IMR-90 (cell line): Measurements from ENCODE around the gene USP28. TPM values are rescaled to one million over a fixed set of nuclear protein-coding genes. Genes with fewer than 3 reads are reported as not detected.

Experiments used
- ATAC-seq: fragments of 200-7000 bp; cut with Tn5 transposase; 2 replicates; pipeline ENCODE4 v1.9.1; 2020; ENCODE audit warnings: low read depth, mild to moderate bottlenecking, moderate library complexity
- BruUV-seq: library from RNA; stranded (reverse); fragments of 400-500 nt; replicated peaks from 2 replicates; lab custom pipeline; 2021; lab: Mats Ljungman, UMichigan
- CTCF ChIA-PET: fragments of 300-600 bp; formaldehyde crosslinking; extraction: SDS; loops from one replicate; lab custom pipeline; 2021; ENCODE audit warnings: antibody characterized with exemption; lab: Yijun Ruan, JAX
- POLR2A ChIA-PET: fragments of 300-600 bp; sonication (Branson Sonifier 250); formaldehyde crosslinking; loops from one replicate; lab custom pipeline; 2022; ENCODE audit warnings: antibody characterized with exemption; ENCODE audit not compliant: unreplicated experiment; lab: Charles Lee
- DNase-seq: peaks from one replicate; pipeline ENCODE4 v3.0.0; 2013
- H2AFZ ChIP-seq: replicated peaks from 2 replicates; pipeline ENCODE3; 2013; ENCODE audit warnings: low read length, mild to moderate bottlenecking; ENCODE audit not compliant: poor library complexity
- H2AK5ac ChIP-seq: 2 replicates; pipeline ENCODE4 v1.6.1; 2013; ENCODE audit warnings: low read depth, low read length, inconsistent platforms
- H2AK9ac ChIP-seq: replicated peaks from 2 replicates; pipeline ENCODE3; 2013; ENCODE audit warnings: mild to moderate bottlenecking, low read depth, low read length, moderate library complexity; ENCODE audit not compliant: poor library complexity
- H2BK120ac ChIP-seq: 2 replicates; pipeline ENCODE4 v1.6.1; 2013; ENCODE audit warnings: low read depth, low read length, inconsistent platforms
- H2BK15ac ChIP-seq: 3 replicates; pipeline ENCODE4 v1.6.1; 2013; ENCODE audit warnings: low read depth, low read length, inconsistent platforms
- H2BK20ac ChIP-seq: 2 replicates; pipeline ENCODE4 v1.6.1; 2013; ENCODE audit warnings: low read depth, mild to moderate bottlenecking, inconsistent platforms, low read length, moderate library complexity
- H2BK5ac ChIP-seq: 2 replicates; pipeline ENCODE4 v1.6.1; 2013; ENCODE audit warnings: mild to moderate bottlenecking, low read depth, low read length, inconsistent platforms; ENCODE audit not compliant: poor library complexity, severe bottlenecking
- H3K14ac ChIP-seq: replicated peaks from 2 replicates; pipeline ENCODE4 v1.6.1; 2013; ENCODE audit warnings: low read depth, low read length, inconsistent platforms
- H3K18ac ChIP-seq: 2 replicates; pipeline ENCODE4 v1.6.1; 2013; ENCODE audit warnings: low read depth, low read length, control low read depth
- H3K23ac ChIP-seq: 2 replicates; pipeline ENCODE4 v1.6.1; 2013; ENCODE audit warnings: low read depth, low read length, inconsistent platforms
- H3K27ac ChIP-seq: 2 replicates; pipeline ENCODE4 v1.5.1; 2013; ENCODE audit warnings: mild to moderate bottlenecking, control low read depth, low read length; ENCODE audit not compliant: insufficient read depth
- H3K27me3 ChIP-seq: 2 replicates; pipeline ENCODE4 v1.6.1; 2013; ENCODE audit warnings: low read length; ENCODE audit not compliant: control insufficient read depth, insufficient read depth
- H3K36me3 ChIP-seq: 2 replicates; pipeline ENCODE4 v1.6.1; 2013; ENCODE audit warnings: low read length, mixed read lengths; ENCODE audit not compliant: control insufficient read depth, insufficient read depth
- H3K4ac ChIP-seq: 2 replicates; pipeline ENCODE4 v1.6.1; 2013; ENCODE audit warnings: low read depth, low read length, inconsistent platforms
- H3K4me1 ChIP-seq: 2 replicates; pipeline ENCODE4 v1.6.1; 2013; ENCODE audit warnings: low read length, mixed read lengths; ENCODE audit not compliant: control insufficient read depth, insufficient read depth
- H3K4me2 ChIP-seq: 2 replicates; pipeline ENCODE4 v1.6.1; 2013; ENCODE audit warnings: low read depth, mild to moderate bottlenecking, control low read depth, low read length, moderate library complexity
- H3K4me3 ChIP-seq: 2 replicates; pipeline ENCODE4 v1.5.1; 2013; ENCODE audit warnings: low read depth, mild to moderate bottlenecking, control low read depth, low read length, moderate library complexity; ENCODE audit not compliant: insufficient read depth
- H3K56ac ChIP-seq: 2 replicates; pipeline ENCODE4 v1.6.1; 2013; ENCODE audit warnings: low read length, inconsistent platforms; ENCODE audit not compliant: insufficient read depth; ENCODE audit errors: extremely low read depth
- H3K79me1 ChIP-seq, 2 experiments: 2 replicates each; pipeline ENCODE4 v1.6.1; 2013; ENCODE audit warnings: low read length in 2 of 2, inconsistent platforms in 1 of 2, low read depth in 1 of 2
- H3K9ac ChIP-seq: 2 replicates; pipeline ENCODE4 v1.6.1; 2013; ENCODE audit warnings: low read depth, low read length, control low read depth
- H3K9me1 ChIP-seq: 2 replicates; pipeline ENCODE4 v1.6.1; 2013; ENCODE audit warnings: low read length, inconsistent platforms; ENCODE audit not compliant: insufficient read depth
- H3K9me3 ChIP-seq: 2 replicates; pipeline ENCODE4 v1.6.1; 2013; ENCODE audit warnings: low read length; ENCODE audit not compliant: control insufficient read depth, insufficient read depth
- H4K20me1 ChIP-seq: 2 replicates; pipeline ENCODE4 v1.6.1; 2013; ENCODE audit warnings: low read length, inconsistent platforms; ENCODE audit not compliant: insufficient read depth
- H4K5ac ChIP-seq: 2 replicates; pipeline ENCODE4 v1.6.1; 2013; ENCODE audit warnings: mild to moderate bottlenecking, low read depth, low read length, control low read depth
- H4K8ac ChIP-seq, 2 experiments: 2 replicates each; pipeline ENCODE4 v1.6.1; 2013; ENCODE audit warnings: low read depth in 2 of 2, low read length in 2 of 2, control low read depth in 1 of 2, inconsistent platforms in 1 of 2
- H4K91ac ChIP-seq: 2 replicates; pipeline ENCODE4 v1.6.1; 2013; ENCODE audit warnings: low read depth, low read length, inconsistent platforms; ENCODE audit not compliant: insufficient read depth
- CHD1 ChIP-seq: IDR thresholded peaks from 2 replicates; pipeline ENCODE4 v1.6.1; 2012; ENCODE audit warnings: low read depth, low read length, improper control_type of control experiment
- CTCF ChIP-seq: conservative IDR thresholded peaks from 2 replicates; pipeline ENCODE4 v1.5.1; 2012; ENCODE audit warnings: mild to moderate bottlenecking, low read depth, low read length, improper control_type of control experiment
- FOS ChIP-seq: fragments of 150-350 bp; IDR thresholded peaks from 2 replicates; pipeline ENCODE4 v1.6.1; 2016; ENCODE audit warnings: low read depth, low read length
- MAFK ChIP-seq: IDR thresholded peaks from 2 replicates; pipeline ENCODE4 v1.6.1; 2012; ENCODE audit warnings: low read depth, low read length, improper control_type of control experiment
- MXI1 ChIP-seq: IDR thresholded peaks from 2 replicates; pipeline ENCODE4 v1.6.1; 2012; ENCODE audit warnings: low read depth, mild to moderate bottlenecking, low read length, moderate library complexity, borderline replicate concordance
- RAD21 ChIP-seq: IDR thresholded peaks from 2 replicates; pipeline ENCODE4 v1.6.1; 2012; ENCODE audit warnings: low read length, improper control_type of control experiment
- RCOR1 ChIP-seq: IDR thresholded peaks from 2 replicates; pipeline ENCODE4 v1.6.1; 2012; ENCODE audit warnings: mild to moderate bottlenecking, low read length, improper control_type of control experiment; ENCODE audit not compliant: insufficient replicate concordance
- RFX5 ChIP-seq: IDR thresholded peaks from 2 replicates; pipeline ENCODE4 v1.8.0; 2012; ENCODE audit warnings: low read depth, mild to moderate bottlenecking, low read length, moderate library complexity
- WGBS, 2 experiments: methylation state at CpG; one replicate each; pipeline versions ENCODE4 v1.1.5 to v1.1.7; 2013; ENCODE audit warnings: missing lambda C conversion rate in 2 of 2; ENCODE audit not compliant: insufficient read length in 1 of 2; ENCODE audit errors: extremely low coverage in 2 of 2; 5-methylcytosine and 5-hydroxymethylcytosine counted together
- dilution Hi-C: fragments of 300-500 bp; cut with HindIII; formaldehyde crosslinking; loops from one replicate; pipeline ENCODE4 v1.14.3; 2018; ENCODE audit warnings: low sequenced_read_pairs; ENCODE audit not compliant: unreplicated experiment
- in situ Hi-C: fragments of 300-500 bp; cut with MboI; formaldehyde crosslinking; loops from 3 replicates; pipeline ENCODE4 v1.14.3; 2019; ENCODE audit warnings: low sequenced_read_pairs, inconsistent platforms, mixed read lengths
- intact Hi-C: fragments of 100-400 bp; cut with micrococcal nuclease; formaldehyde crosslinking; loops from 2 replicates; pipeline ENCODE4 v1.10.0; 2022
- polyA plus RNA-seq, 3 experiments: library from polyadenylated mRNA; depleted of rRNA; stranded (reverse); fragments of >200 nt; gene quantifications; 2 replicates each; pipeline ENCODE4 v1.2.3, GENCODE V29; 2012; ENCODE audit warnings: low replicate concordance in 1 of 3
- total RNA-seq: library from RNA; depleted of rRNA; stranded (reverse); fragments of >200 nt; gene quantifications from 2 replicates; pipeline ENCODE4 v1.2.3, GENCODE V29; 2012
- TF ChIP-seq, protein P1 (sequence below): fragments of 150-350 bp; IDR thresholded peaks from 2 replicates; pipeline ENCODE4 v1.6.1; 2017; ENCODE audit warnings: mild to moderate bottlenecking, antibody characterized with exemption, low read length, low read depth

The USP28 gene
- total and polyA plus RNA-seq, 2 of the 4 experiments (the other 2 are of a cell fraction), result 17.0 to 36.0 TPM

DNA sequence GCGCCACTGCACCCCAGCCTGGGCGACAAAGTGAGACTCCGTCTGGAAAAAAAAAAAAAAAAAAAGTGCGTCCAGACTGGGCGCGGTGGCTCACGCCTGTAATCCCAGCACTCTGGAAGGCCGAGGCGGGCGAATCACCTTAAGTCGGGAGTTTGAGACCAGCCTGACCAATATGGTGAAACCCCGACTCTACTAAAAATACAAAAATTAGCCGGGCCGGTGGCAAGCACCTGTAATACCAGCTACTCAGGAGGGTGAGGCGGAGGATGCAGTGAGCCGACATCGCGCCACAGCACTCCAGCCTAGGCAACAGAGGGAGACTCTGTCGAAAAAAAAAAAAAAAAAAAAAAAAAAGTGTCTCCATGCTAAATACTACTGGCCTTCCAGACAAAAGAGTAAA lies 1.3 kb downstream of the USP28 start:
- ATAC-seq (no peak), DNase-seq (no peak)
- Histone ChIP-seq H2AFZ (no peak overlapping the region), H4K20me1 (no peaks in the 10 kb centered on the region), H2AK9ac (no peak overlapping the region), H3K27ac (no peak overlapping the region), H3K23ac (peak overlapping the region; percentile 66; the same call in 1 of the 2 replicates), H3K4me3 (no peak overlapping the region), H3K56ac (no peak overlapping the region), H4K91ac (no peak overlapping the region), H2BK20ac (no peak overlapping the region), H3K79me1 (peaks cover 4 to 19% of the 10 kb centered on the region in 2 experiments; a peak in 2 of 4 replicates), H3K14ac (no peak overlapping the region), H4K5ac (no peak overlapping the region), H2BK5ac (no peak overlapping the region), H2AK5ac (no peak overlapping the region), H4K8ac (no peak overlapping the region), H3K4me1 (peaks cover 4% of the 10 kb centered on the region; the same call in 1 of the 2 replicates), H3K27me3 (no peaks in the 10 kb centered on the region), H2BK15ac (no peak overlapping the region), H3K9me1 (no peaks in the 10 kb centered on the region), H3K9ac (no peak overlapping the region), H3K9me3 (no peaks in the 10 kb centered on the region), H2BK120ac (no peak overlapping the region), H3K36me3 (no peaks in the 10 kb centered on the region), H3K18ac (no peak overlapping the region), H3K4me2 (peak overlapping the region; percentile 63; the same call in 1 of the 2 replicates), H3K4ac (no peak overlapping the region)
- TF ChIP-seq CTCF (no peak), MAFK (no peak), MXI1 (no peak), RCOR1 (no peak), RFX5 (no peak), CHD1 (no peak), FOS (no peak), RAD21 (no peak)
- TF ChIP-seq, protein P1, sequence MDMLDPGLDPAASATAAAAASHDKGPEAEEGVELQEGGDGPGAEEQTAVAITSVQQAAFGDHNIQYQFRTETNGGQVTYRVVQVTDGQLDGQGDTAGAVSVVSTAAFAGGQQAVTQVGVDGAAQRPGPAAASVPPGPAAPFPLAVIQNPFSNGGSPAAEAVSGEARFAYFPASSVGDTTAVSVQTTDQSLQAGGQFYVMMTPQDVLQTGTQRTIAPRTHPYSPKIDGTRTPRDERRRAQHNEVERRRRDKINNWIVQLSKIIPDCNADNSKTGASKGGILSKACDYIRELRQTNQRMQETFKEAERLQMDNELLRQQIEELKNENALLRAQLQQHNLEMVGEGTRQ, result no peak
- WGBS, 2 experiments, result 95% methylated on average over 4 of the region's 19 CpGs; no CpG with 5 or more reads in 1 of the 2 experiments
- dilution Hi-C loops (no loop called here), intact Hi-C loops (loop anchor here (10.0 kb wide), 2 partner anchors 291 to 1569 kb away; no protein-coding TSS in a partner anchor), in situ Hi-C loops (no loop called here)
- BruUV-seq, result no TSS peak
- ChIA-PET POLR2A (interaction anchor here (0.7 kb wide), 1 partner anchor 138 kb away, joined by 9 read pairs; no protein-coding TSS in a partner anchor), CTCF (interaction anchor here (0.6 kb wide), 1 partner anchor 22 kb away, joined by 4 read pairs; no protein-coding TSS in a partner anchor)
